Retinal pigment epithelial cell (primary cell): ENCODE data around the gene ACP4.

Source experiments
- DNase-seq: peaks from one replicate; pipeline ENCODE4 v3.0.0-alpha.2; 2010; ENCODE audit warnings: low read depth
- H3K4me3 ChIP-seq: 2 replicates; pipeline ENCODE4 v1.5.1; 2011; ENCODE audit warnings: mild to moderate bottlenecking, low read length, control low read depth, moderate library complexity
- TF ChIP-seq, protein P1 (sequence below): conservative IDR thresholded peaks from 2 replicates; pipeline ENCODE4 v1.5.1; 2011; ENCODE audit warnings: low read depth, low read length, control low read depth, inconsistent platforms

The ACP4 gene

DNA sequence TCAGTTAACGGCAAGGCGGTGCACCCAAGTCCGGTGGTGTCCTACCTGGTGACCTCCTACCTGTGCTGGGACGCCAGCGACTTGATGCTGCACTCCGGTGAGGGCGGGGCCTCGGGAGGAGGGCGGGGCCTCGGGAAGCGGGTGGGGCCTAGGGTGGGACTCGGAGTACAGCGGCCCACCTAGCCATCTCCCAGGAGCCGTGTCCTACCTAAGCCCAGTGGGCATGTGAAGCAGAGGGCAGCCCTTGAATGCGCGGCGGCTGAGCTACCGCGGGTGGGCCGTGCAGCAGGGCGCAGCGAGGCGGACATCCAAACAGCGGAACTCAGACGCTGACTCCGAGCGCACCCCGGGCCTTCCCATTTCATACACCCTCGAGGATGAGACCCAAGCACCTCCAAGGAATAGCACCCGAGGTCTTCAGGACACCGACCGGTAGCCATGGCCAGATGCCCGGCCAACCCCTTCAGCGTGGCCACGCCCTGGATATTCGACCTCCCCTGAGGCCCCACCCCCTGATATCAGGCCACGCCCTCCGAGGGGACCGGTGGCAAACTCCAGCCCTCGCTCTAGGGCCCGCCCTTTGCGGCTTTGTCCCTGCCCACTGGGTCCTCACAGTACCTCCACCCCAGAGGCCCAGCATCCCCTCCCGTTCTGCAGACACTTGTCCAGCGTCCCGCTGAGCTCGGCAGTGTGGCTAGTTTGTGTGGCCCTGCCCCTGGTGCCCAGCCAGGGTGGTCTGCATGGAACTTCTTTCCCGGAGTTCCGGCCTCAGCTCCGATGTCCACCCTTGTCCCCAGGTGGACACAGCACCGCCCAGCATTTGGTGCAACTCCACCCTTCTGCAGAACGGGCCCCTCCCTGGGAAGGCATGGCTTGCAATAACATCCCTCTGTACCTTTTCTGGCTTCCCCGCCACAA, 28.0 kb downstream of the ACP4 start:
- TF ChIP-seq, protein P1, sequence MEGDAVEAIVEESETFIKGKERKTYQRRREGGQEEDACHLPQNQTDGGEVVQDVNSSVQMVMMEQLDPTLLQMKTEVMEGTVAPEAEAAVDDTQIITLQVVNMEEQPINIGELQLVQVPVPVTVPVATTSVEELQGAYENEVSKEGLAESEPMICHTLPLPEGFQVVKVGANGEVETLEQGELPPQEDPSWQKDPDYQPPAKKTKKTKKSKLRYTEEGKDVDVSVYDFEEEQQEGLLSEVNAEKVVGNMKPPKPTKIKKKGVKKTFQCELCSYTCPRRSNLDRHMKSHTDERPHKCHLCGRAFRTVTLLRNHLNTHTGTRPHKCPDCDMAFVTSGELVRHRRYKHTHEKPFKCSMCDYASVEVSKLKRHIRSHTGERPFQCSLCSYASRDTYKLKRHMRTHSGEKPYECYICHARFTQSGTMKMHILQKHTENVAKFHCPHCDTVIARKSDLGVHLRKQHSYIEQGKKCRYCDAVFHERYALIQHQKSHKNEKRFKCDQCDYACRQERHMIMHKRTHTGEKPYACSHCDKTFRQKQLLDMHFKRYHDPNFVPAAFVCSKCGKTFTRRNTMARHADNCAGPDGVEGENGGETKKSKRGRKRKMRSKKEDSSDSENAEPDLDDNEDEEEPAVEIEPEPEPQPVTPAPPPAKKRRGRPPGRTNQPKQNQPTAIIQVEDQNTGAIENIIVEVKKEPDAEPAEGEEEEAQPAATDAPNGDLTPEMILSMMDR: no peak
- H3K4me3 ChIP-seq: peak overlapping the region; percentile 43
- DNase-seq: no peak

DNA sequence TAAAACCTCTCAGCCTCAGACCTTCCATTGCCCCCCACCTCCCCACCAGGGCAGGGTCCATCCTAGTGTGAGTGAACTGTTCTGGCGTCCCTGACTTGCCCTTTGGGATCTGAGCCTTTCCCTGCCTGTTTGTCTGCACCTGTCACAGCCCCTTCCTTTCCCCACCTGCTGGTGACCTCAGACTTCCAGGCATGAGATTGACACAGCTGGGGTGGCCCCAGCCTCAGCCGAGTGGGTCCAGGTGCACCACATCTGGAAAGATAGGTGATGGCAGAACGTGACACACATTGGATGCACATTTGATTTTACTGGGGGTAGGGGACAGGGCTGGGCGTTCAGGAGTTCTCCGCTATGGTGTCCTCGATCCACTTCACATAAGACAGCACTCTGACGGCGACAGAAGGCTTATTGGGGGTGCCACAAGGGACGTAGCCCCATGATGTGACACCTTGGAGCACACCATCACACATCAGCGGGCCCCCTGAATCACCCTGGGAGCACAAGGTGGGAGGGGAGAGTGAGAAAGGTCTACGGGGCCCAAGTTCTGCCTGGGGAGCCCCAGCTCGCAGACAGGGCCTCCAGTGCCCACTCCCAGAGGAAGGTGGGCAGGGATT, 28.8 kb downstream of the ACP4 start:
- TF ChIP-seq, protein P1: no peak
- no peak overlapping the region for H3K4me3 ChIP-seq
- DNase-seq: no peak

DNA sequence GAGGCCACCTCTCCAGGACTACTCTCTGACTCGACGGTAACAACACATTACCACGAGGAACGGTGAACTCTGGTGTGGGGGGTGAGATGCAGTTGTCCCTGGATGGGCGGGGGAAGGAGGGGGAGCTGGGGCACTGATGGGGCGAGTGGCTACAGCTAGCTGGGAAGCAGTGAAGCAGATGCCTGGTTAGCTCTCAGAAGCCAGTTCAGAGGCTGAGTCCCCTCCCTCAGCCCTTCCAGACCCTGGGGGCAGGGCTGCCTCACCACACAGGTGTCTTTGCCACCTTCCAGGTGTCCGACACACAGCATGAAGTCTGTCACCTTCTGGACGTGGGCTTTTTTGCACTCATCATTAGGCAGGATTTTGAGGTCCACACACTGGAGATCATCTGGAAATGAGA, 29.4 kb downstream of the ACP4 start:
- no peak for DNase-seq
- TF ChIP-seq, protein P1: no peak
- no peak overlapping the region for H3K4me3 ChIP-seq

DNA sequence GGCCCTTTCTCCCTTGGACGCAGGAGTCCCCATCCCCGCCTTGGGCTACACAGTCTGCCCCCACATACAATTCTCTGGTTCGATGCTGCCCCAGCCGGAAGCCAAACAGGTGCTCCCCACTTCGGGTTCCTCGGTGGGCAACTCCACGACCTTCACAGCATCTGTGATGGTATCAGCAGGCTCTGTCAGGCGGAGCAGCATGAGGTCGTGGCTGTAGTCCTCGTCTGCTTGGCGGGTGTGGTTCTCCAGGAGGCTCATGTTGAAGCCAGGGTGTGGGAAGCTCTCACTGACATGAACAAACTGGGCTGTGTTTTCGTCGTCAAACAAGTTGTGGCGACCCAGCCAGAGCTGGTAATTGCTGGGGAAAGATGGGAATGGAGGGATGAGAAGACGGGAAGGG, 29.9 kb downstream of the ACP4 start:
- no peak for DNase-seq
- H3K4me3 ChIP-seq: no peak overlapping the region
- TF ChIP-seq, protein P1: no peak

DNA sequence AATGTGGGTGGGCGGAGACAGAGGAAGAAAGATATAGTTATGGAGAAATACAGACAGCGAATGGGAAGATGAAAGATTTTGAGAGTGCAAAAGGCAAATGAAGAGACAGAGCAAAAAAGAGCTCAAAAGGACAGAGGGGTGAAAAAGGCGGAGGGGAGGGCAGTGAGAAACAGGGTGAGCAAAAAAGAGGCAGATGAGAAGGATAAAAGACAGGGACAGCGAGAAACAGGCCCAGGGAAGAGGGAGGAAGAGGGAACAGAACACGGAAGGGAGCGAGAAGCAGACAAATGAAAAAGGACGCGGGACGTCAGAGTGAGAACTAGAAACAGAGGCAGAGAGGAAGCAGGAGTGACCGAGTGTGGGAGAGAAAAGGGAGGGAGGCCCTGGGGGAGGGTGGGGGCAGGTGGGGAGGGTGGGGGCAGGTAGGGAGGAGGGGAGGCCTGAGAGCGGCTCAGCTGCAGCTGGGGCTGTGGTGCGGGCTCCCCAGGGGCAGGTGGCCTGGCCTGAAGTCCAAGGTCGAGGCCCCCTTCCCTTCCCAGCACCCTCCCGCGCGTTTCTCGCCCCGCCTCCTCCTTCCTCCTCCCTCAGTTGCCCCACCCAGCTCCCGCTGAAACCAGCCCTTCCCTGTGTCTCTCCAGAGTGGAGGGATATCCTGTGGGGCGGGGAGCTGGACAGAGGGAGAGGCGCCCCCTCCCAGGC, 30.5 kb downstream of the ACP4 start:
- no peak for DNase-seq
- H3K4me3 ChIP-seq: no peak overlapping the region
- TF ChIP-seq, protein P1: no peak

DNA sequence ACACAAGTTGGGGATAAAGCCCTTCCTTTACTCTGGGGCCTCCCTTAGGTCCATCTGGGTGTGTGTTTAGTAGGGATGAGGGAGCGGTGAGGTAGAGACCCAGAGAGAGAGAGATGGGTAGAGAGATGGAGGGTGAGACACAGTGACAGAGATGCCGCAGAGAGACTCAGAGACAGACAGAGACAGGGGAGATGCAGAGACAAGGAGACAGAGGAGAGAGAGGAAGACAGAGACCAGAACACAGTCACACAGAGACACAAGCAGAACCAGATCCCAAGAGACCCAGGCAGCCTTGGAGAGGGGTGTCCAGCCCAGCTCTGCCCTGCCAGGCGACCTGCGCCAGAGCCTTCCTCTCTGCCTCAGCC, 31.0 kb downstream of the ACP4 start:
- TF ChIP-seq, protein P1: no peak
- H3K4me3 ChIP-seq: no peak overlapping the region
- no peak for DNase-seq

DNA sequence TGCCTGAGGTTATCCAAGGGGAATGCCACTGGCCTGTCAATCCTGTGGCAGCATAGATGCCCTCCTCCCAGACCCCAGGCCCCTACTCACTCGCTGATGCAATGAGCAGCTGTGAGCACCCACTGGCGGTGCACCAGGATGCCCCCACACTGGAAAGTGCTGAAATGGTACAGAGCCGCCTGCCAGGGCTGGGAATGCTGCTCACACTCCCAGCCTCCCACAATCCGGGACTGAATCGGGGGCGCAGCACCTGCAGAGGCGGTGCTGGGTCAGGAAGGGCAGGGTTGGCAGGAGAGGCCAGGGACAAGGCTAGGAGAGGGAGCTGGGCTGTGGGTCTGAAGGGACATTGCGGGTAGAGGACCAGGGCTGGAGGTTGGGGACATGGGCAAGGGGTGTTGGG, 31.4 kb downstream of the ACP4 start:
- TF ChIP-seq, protein P1: no peak
- H3K4me3 ChIP-seq: no peak overlapping the region
- no peak for DNase-seq
